RWPE1 (cell line): ENCODE measurements around the gene TTC9.

Experiments
- CTCF ChIA-PET: fragments of 350-600 bp; sonication (Branson Sonifier 250); formaldehyde crosslinking; extraction: SDS; loops from one replicate; lab custom pipeline; 2021; lab: Yijun Ruan, JAX
- POLR2A ChIA-PET: fragments of 400-600 bp; formaldehyde crosslinking; extraction: SDS; loops from one replicate; lab custom pipeline; 2020; ENCODE audit warnings: antibody characterized with exemption; ENCODE audit not compliant: low non-redundant PET; lab: Yijun Ruan, JAX
- DNase-seq: peaks from one replicate; pipeline ENCODE4 v3.0.0; 2012; ENCODE audit warnings: low spot score
- H3K27ac ChIP-seq: fragments of 450-650 bp; 2 replicates; pipeline ENCODE4 v1.5.1; 2017
- CTCF ChIP-seq: fragments of 450-650 bp; conservative IDR thresholded peaks from 2 replicates; pipeline ENCODE4 v1.5.1; 2017; ENCODE audit warnings: low read depth, mild to moderate bottlenecking

The TTC9 gene

GRCh38 chr14:70622111-70622712, 19.5 kb upstream of the TTC9 start:
- peak; percentile 54 for DNase-seq
- no peak overlapping the region for H3K27ac ChIP-seq
- CTCF ChIA-PET: no interaction called here
- POLR2A ChIA-PET: no interaction called here
- TF ChIP-seq CTCF: peak; percentile 44

GRCh38 chr14:70624972-70625371, 16.7 kb upstream of the TTC9 start:
- no peak for DNase-seq
- POLR2A ChIA-PET: no interaction called here
- no peak overlapping the region for H3K27ac ChIP-seq
- CTCF ChIA-PET: interaction anchor here (1.3 kb wide), 1 partner anchor 193 kb away, joined by 6 read pairs; no protein-coding TSS in a partner anchor
- TF ChIP-seq CTCF: no peak

GRCh38 chr14:70631948-70632347, 9.8 kb upstream of the TTC9 start:
- H3K27ac ChIP-seq: no peak overlapping the region
- ChIA-PET POLR2A (no interaction called here), CTCF (interaction anchor here (0.7 kb wide), 1 partner anchor 72 kb away, joined by 4 read pairs; no protein-coding TSS in a partner anchor)
- no peak for DNase-seq
- TF ChIP-seq CTCF: no peak

- ChIA-PET CTCF (interaction anchor here (0.7 kb wide), 1 partner anchor 35 kb away, joined by 3 read pairs; no protein-coding TSS in a partner anchor), POLR2A (no interaction called here)
- no peak overlapping the region for H3K27ac ChIP-seq
- peak; percentile 40 for DNase-seq
- no peak for TF ChIP-seq CTCF
Observed at GRCh38 chr14:70635971-70636595, 5.6 kb upstream of the TTC9 start.

- ChIA-PET POLR2A (no interaction called here), CTCF (no interaction called here)
- no peak overlapping the region for H3K27ac ChIP-seq
- DNase-seq: no peak
- no peak for TF ChIP-seq CTCF
Observed at GRCh38 chr14:70638416-70638815, 3.3 kb upstream of the TTC9 start.

- TF ChIP-seq CTCF: no peak
- no peak overlapping the region for H3K27ac ChIP-seq
- CTCF ChIA-PET: interaction anchor here (0.6 to 0.8 kb wide), 2 partner anchors 11 to 97 kb away, joined by 4 to 6 read pairs; no protein-coding TSS in a partner anchor
- POLR2A ChIA-PET: no interaction called here
- DNase-seq: peak; percentile 60
Observed at GRCh38 chr14:70640938-70641547, 673 bp upstream of the TTC9 start.
